ENCODE results near the gene GDPGP1. TPM values are rescaled to one million over a fixed set of nuclear protein-coding genes. Genes with fewer than 3 reads are reported as not detected.
A peak's percentile ranks its signal among the peaks of the same experiment; 100 is the strongest.

The GDPGP1 gene
- total and polyA plus RNA-seq, 5 experiments from 2014 or later, result 0.50 to 12.4 (median 2.2) TPM

DNA sequence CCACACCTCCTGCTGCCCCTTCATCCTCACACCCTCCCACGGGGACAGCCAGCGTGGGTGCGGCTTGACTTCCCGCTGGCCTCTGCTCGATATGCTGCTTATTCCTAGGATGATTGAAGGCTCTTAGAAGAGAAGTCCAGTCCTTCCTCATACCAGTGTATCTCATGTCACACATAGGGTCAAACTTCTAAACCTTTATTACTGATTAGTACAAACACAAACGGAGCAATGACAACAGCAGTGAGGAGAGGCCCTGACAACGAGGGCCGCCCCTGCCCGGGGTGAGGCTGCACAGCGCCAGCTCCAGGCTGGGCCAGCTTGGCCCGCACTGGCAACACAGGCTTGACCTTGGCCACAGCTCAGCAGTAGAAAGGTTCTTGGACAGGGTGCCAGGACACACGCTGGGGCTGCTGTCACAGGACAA, 3.9 kb upstream of the GDPGP1 start:
- no peak for DNase-seq
- Mint-ChIP-seq H3K27ac (peak overlapping the region; percentile 97 to 100 (median 99)), H3K4me3 (peak overlapping the region in 9 of 10 donors; percentile 43 to 97 (median 92)), H3K9me3 (no peaks in the 10 kb centered on the region), H3K36me3 (peaks cover 0 to 30% (median 5%) of the 10 kb centered on the region in 3 donors), H3K4me1 (peaks cover 23 to 58% (median 54%) of the 10 kb centered on the region in 4 donors), H3K27me3 (no peaks in the 10 kb centered on the region)
- POLR2A ChIA-PET, result interaction anchor here (0.5 to 4.7 kb wide), 6 partner anchors 9 to 54 kb away, joined by 4 to 84 read pairs (median 10); partner anchors contain the start of genes NGRN and SEMA4B
- ATAC-seq, result no peak

DNA sequence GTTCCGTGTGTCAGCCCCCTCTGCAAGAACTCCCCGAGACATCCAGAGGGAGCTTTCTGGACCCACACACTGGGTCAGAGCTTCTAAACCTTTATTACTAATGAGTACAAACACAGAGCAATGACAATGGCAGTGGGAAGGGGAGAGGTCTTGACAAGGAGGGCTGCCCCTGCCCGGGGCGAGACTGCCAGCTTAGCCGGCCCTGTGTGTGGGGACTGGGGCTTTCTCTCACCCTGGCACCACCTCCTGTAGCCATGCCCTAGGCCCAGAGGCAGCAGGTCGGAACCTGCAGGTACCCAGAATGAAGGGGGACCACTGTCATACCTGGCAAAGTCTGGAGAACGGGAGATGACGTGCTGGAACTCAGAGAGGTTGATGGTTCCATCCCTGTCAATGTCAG, 3.4 kb upstream of the GDPGP1 start:
- POLR2A ChIA-PET, result interaction anchor here (0.8 to 4.7 kb wide), 12 partner anchors 9 to 701 kb away, joined by 3 to 84 read pairs (median 8); partner anchors contain the start of genes IDH2, NGRN and SEMA4B
- Mint-ChIP-seq H3K4me1 (peaks cover 24 to 60% (median 56%) of the 10 kb centered on the region in 4 donors), H3K27ac (peak overlapping the region; percentile 97 to 100 (median 99)), H3K4me3 (peak overlapping the region; percentile 83 to 97 (median 93)), H3K9me3 (no peaks in the 10 kb centered on the region), H3K27me3 (no peaks in the 10 kb centered on the region), H3K36me3 (peaks cover 0 to 30% (median 5%) of the 10 kb centered on the region in 3 donors)
- no peak for DNase-seq
- ATAC-seq, result no peak

DNA sequence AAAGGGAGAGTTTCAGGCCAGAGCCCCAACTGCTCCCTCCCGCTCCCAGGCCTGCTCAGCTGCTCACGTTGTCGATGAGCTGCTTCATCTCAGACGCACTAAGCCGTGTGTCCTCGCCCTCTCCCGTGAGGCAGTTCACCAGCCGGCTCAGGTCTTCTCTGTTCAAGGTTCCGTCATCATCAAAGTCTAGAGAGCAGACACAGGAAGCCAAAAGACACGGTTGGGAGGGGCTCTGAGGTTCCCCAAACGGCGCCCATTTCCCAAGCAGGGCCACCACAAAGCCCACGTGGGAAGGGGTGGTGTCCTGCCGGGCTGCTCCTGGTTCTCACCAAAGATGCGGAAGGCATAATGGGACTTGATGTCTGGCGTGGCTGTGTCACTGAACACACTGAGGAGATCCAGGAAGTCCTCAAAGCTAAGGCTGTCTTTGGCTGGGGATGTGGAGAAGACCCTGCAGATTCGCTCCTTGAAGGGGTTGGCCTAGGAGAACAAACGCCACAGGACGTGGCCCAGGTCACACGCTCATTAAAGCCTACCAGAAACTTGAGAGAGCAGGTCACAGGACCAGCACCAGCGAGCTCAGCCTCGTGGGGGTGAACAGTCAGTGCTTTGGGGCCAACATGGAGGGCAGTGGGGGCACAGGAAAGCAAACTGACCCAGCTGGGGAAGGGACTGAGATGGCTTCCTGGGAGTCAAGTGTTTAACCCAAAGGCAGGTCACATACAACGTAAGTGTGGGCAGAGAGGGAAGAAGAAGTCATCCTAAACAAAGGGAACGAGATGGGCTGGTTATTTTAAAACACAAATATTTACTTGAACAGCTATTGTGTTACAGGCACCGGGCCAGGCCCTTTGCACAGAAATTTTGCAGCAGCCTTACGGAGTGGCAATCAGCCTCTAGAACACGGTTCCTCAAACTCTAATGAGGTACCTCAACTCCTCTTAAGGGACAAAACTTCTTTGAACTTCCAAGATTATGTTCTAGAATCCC, 2.7 kb upstream of the GDPGP1 start:
- Mint-ChIP-seq H3K36me3 (peaks cover 0 to 29% (median 8%) of the 10 kb centered on the region in 3 donors), H3K4me3 (peak overlapping the region; percentile 83 to 97 (median 93)), H3K27me3 (no peaks in the 10 kb centered on the region), H3K27ac (peak overlapping the region; percentile 97 to 100 (median 99)), H3K4me1 (peaks cover 24 to 67% (median 56%) of the 10 kb centered on the region in 4 donors), H3K9me3 (no peaks in the 10 kb centered on the region)
- peak; percentile 62 to 92 (median 86) for DNase-seq
- POLR2A ChIA-PET, result interaction anchor here (0.5 to 4.7 kb wide), 16 partner anchors 10 to 700 kb away, joined by 3 to 84 read pairs (median 4); partner anchors contain the start of genes IDH2, NGRN and SEMA4B
- peak; percentile 63 to 74 for ATAC-seq

DNA sequence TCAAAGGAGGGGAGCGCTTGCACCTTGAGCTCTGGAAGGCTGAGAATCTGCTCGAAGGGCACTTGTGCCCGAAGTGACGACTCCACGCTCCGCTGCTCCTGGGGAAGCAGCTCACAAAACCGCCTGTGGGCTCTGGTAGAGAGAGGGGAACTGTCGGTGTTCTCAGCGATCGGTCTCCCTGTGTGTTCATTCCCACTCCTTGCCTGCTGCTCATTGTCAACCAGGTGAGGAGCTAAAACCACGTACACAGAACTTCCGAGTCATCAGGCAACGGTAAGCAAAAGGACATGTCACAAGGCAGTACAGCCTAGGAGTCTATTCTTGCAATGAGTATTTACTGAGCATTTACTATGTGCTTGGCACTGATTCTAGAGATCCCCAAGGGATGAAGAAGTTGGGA, 1.8 kb upstream of the GDPGP1 start:
- DNase-seq (no peak), ATAC-seq (no peak)
- POLR2A ChIA-PET, result interaction anchor here (0.5 to 4.7 kb wide), 13 partner anchors 11 to 338 kb away, joined by 3 to 84 read pairs (median 6); partner anchors contain the start of genes NGRN and SEMA4B
- Mint-ChIP-seq H3K9me3 (no peaks in the 10 kb centered on the region), H3K27me3 (no peaks in the 10 kb centered on the region), H3K27ac (peak overlapping the region; percentile 97 to 100 (median 99)), H3K36me3 (peaks cover 0 to 35% (median 9%) of the 10 kb centered on the region in 3 donors), H3K4me1 (peaks cover 24 to 65% (median 56%) of the 10 kb centered on the region in 4 donors), H3K4me3 (peak overlapping the region; percentile 83 to 97 (median 92))

DNA sequence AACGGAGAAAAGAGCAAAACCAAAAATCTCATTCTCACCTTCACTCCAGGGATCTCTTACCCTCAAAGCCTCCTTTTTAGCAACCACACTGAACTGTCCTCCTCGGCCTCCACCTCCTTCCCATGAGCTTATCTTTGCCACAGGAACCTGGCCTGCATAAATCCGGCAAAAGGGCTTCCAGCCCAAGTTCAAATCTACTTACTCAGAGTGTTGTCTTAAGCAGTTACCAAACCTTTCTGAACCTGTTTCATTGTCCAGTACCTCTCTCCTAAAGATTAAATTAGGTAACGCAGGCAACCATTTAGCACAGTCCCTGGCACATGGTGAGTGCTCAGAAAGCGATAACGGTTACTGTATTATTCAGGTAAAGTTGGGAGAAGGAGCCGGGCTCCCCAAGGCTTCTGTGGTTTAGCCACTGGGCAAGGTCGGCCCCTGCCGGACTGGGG, 1.0 kb upstream of the GDPGP1 start:
- no peaks in the 10 kb centered on the region for H3K9me3 Mint-ChIP-seq
- no peaks in the 10 kb centered on the region for H3K27me3 Mint-ChIP-seq
- H3K36me3 Mint-ChIP-seq, result peaks cover 0 to 40% (median 9%) of the 10 kb centered on the region in 3 donors
- H3K4me3 Mint-ChIP-seq, result peak overlapping the region; percentile 83 to 97 (median 92)
- DNase-seq (peak in 1 of 10 donors; percentile 43), ATAC-seq (no peak)
- H3K4me1 Mint-ChIP-seq, result peaks cover 24 to 64% (median 55%) of the 10 kb centered on the region in 4 donors
- POLR2A ChIA-PET, result interaction anchor here (0.5 to 4.7 kb wide), 21 partner anchors 12 to 702 kb away, joined by 3 to 84 read pairs (median 5); partner anchors contain the start of genes IDH2, NGRN, SEMA4B and TTLL13
- H3K27ac Mint-ChIP-seq, result peak overlapping the region; percentile 97 to 100 (median 99)

DNA sequence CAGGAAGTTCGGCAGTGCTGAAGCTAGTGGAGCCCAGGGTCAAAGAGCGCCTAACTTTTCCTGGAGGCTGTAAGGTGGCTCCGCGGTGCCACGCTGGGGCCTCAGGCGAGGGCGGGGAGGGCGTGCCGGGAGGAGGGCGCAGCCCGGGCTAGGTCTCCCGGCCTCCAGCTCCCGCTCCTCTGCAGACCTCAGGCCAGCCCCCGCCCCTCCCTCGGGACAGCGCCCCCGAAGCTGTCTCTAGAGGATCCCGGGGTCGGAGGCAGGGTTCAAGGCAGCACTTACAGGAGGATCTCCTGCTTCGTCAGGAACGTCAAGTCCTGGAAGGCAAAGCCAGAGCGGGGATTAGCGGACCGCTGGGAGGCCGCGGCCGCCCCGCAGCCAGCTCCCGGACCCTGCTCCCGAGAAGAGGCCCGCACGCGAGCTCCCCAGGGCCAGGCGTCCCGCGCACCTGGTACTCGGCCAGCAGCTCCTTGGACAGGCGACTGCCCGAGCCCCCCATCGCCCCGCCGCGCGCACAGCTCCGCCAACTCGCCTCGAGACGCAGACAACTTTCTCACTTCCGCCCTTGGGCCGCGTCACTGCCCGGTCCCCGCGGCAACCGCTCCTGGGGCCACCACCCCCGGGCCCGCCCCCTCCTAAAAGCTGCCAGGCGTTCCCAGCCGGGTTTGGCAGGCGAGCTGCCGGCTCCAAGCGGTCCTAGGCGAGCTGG, 468 bp upstream of the GDPGP1 start, which contains the start of gene CIB1:
Gene CIB1, minus strand, starts transcription at position 555 of the 709 bp plus-strand sequence. Its CDS starts 56 bp downstream, at position 499.
- H3K36me3 Mint-ChIP-seq, result peaks cover 0 to 46% (median 14%) of the 10 kb centered on the region in 3 donors
- POLR2A ChIA-PET, result interaction anchor here (0.5 to 4.7 kb wide), 27 partner anchors 8 to 793 kb away, joined by 3 to 84 read pairs (median 5); partner anchors contain the start of genes IDH2, IQGAP1, NGRN and SEMA4B
- ATAC-seq, result peak; percentile 74 to 78

DNA sequence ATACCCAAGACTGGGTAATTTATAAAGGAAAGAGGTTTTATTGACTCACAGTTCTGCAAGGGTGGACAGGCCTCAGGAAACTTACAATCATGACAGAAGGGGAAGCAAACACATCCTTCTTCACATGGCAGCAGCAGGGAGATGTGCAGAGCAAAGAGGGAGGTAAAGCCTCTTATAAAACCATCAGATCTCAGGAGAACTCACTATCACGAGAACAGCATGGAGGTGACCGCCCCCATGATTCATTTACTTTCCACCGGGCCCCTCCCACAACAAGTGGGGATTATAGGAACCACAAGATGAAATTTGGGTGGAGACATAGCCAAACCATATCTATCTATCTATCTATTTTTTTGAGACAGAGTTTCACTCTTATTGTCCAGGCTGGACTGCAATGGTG, 5.4 kb downstream of the GDPGP1 start:
- DNase-seq (no peak), ATAC-seq (no peak)
- Mint-ChIP-seq H3K27me3 (no peaks in the 10 kb centered on the region), H3K4me1 (peaks cover 8 to 31% (median 10%) of the 10 kb centered on the region in 4 donors), H3K36me3 (peaks cover 0 to 45% (median 12%) of the 10 kb centered on the region in 3 donors), H3K4me3 (no peak overlapping the region), H3K9me3 (no peaks in the 10 kb centered on the region), H3K27ac (peak overlapping the region in 4 of 10 donors; percentile 8 to 24 (median 20))
- POLR2A ChIA-PET, result no interaction called here

More for the DNA sequence above, 468 bp upstream of the GDPGP1 start, which contains the start of gene CIB1:
- peak within 1 kb of the TSS; percentile 97 to 100 (median 99) for H3K27ac Mint-ChIP-seq
- DNase-seq, result peak; percentile 40 to 98 (median 95)
- peak within 1 kb of the TSS; percentile 83 to 97 (median 92) for H3K4me3 Mint-ChIP-seq
- H3K27me3 Mint-ChIP-seq, result no peaks in the 10 kb centered on the region
- no peaks in the 10 kb centered on the region for H3K9me3 Mint-ChIP-seq
- H3K4me1 Mint-ChIP-seq, result peaks cover 26 to 68% (median 55%) of the 10 kb centered on the region in 4 donors

DNA sequence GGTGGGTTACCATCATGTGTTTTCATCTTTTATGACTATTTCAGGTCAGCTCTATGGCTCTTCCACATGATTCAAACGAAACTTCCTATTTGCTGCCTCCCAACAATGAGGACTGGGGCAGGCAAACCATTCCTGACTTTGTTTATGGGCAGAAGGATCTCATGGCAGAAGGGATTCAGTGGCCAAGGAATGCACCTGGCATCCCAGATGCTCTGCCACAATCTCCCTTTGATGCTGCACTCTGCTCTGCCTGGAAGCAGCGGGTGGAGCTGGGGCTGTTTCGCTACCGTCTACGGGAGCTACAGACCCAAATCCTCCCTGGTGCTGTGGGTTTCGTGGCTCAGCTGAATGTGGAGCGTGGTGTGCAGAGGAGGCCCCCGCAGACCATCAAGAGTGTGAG, 6.8 kb downstream of the GDPGP1 start:
- no peak for ATAC-seq
- DNase-seq, result no peak
- Mint-ChIP-seq H3K27ac (peak overlapping the region in 1 of 10 donors; percentile 21), H3K9me3 (no peaks in the 10 kb centered on the region), H3K27me3 (no peaks in the 10 kb centered on the region), H3K4me3 (no peak overlapping the region), H3K36me3 (peaks cover 0 to 45% (median 12%) of the 10 kb centered on the region in 3 donors), H3K4me1 (peaks cover 0 to 20% (median 2%) of the 10 kb centered on the region in 4 donors)
- POLR2A ChIA-PET, result interaction anchor here (1.0 kb wide), 1 partner anchor 8 kb away, joined by 3 read pairs; the partner anchor contains the start of gene TTLL13

DNA sequence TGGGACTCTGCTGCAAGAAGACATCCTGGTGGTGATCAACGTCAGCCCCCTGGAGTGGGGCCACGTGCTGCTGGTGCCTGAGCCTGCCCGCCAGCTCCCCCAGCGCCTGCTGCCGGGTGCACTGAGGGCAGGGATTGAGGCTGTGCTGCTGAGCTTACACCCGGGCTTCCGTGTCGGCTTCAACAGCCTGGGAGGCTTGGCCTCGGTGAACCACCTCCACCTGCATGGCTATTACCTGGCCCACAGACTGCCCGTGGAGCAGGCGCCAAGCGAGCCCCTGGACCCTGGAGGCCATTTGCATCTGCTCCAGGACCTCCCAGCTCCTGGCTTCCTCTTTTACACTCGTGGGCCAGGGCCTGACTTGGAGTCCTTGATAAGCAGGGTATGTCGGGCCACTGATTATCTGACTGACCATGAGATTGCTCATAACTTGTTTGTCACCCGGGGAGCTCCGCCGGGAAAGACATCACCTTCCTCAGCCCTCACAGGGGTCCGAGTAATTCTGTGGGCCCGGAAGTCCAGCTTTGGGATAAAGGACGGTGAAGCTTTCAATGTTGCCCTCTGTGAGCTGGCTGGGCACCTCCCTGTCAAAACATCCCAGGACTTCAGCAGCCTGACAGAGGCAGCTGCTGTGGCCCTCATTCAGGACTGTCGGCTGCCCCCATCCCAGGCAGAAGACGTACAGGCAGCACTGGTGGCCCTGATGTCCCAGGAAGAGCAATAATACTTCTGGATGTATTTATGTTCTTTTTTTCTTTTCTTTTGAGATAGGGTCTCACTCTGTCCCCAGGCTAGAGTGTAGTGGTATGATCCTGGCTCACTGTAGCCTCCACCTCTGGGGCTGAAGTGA, 7.6 kb downstream of the GDPGP1 start:
- POLR2A ChIA-PET, result interaction anchor here (1.0 to 1.5 kb wide), 3 partner anchors 8 to 42 kb away, joined by 3 to 6 read pairs (median 4); partner anchors contain the start of genes CIB1, GDPGP1 and TTLL13

DNA sequence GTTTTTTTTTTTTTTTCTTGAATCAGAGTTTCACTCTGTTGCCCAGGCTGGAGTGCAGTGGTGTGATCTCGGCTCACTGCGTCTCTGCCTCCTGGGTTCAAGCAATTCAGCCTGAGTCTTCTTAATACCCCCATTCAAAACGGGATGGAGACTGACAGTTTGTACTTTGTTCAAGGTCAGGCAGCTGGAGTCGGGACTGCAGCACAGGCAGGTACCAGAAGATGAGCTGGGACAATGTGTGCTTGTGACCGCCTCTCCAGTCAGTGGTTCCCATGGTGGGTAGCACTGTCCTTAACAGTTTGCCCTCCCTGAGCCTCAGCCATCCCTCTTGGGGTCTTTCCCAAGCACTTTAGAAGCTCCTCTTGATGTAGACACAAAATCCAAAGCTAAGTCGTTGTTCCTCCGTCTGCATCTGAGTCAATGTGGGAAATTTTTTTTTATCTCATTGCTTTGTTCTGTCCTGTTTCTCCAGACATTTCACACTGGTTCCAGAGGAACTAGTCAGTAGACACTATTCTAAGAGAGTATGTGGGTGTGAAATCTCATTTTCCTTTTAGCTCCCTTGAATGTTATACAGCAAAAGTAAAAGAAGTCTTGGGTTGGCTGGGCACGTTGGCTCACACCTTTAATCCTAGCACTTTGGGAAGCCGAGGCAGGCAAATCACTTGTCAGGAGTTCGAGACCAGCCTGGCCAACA, 10.1 kb downstream of the GDPGP1 start:
- POLR2A ChIA-PET, result no interaction called here
- Mint-ChIP-seq H3K9me3 (no peaks in the 10 kb centered on the region), H3K4me3 (no peak overlapping the region), H3K27ac (peak overlapping the region in 3 of 10 donors; percentile 13 to 52 (median 47)), H3K36me3 (peaks cover 0 to 17% (median 0%) of the 10 kb centered on the region in 3 donors), H3K4me1 (peaks cover 2 to 15% (median 6%) of the 10 kb centered on the region in 4 donors), H3K27me3 (no peaks in the 10 kb centered on the region)
- ATAC-seq (no peak), DNase-seq (no peak)

More for the DNA sequence above, 7.6 kb downstream of the GDPGP1 start:
- no peak overlapping the region for H3K27ac Mint-ChIP-seq
- no peaks in the 10 kb centered on the region for H3K27me3 Mint-ChIP-seq
- ATAC-seq (no peak), DNase-seq (no peak)
- H3K4me3 Mint-ChIP-seq, result no peak overlapping the region
- peaks cover 0 to 39% (median 7%) of the 10 kb centered on the region in 3 donors for H3K36me3 Mint-ChIP-seq
- H3K9me3 Mint-ChIP-seq, result no peaks in the 10 kb centered on the region
- peaks cover 0 to 15% (median under 1%) of the 10 kb centered on the region in 4 donors for H3K4me1 Mint-ChIP-seq
